ENCODE measurements around the gene NFKB1. TPM values are rescaled to one million over a fixed set of nuclear protein-coding genes. Genes with fewer than 3 reads are reported as not detected.

NFKB1 gene
- polyA plus RNA-seq, 1 donor from 2014 or later = 8.6 TPM

GRCh38 chr4:102574317-102574716 is 73.2 kb downstream of the NFKB1 start:
- no peaks in the 10 kb centered on the region for H3K36me3 ChIP-seq (ENCODE audit: insufficient read depth, low read length)
- no peaks in the 10 kb centered on the region for H3K9me3 ChIP-seq (ENCODE audit: low read length)
- H2AFZ ChIP-seq (ENCODE audit: low read depth, low read length) = no peak overlapping the region
- no peaks in the 10 kb centered on the region for H3F3A ChIP-seq (ENCODE audit: insufficient read depth, low read length, poor library complexity, severe bottlenecking)
- H3K9ac ChIP-seq (ENCODE audit: low read length) = no peak overlapping the region
- no peaks in the 10 kb centered on the region for H3K9me2 ChIP-seq (ENCODE audit: insufficient read depth, low read length)
- no peak overlapping the region for H3K4me2 ChIP-seq (ENCODE audit: low read length)
- H3K79me2 ChIP-seq (replicated peaks; ENCODE audit: insufficient read depth, low read length) = no peaks in the 10 kb centered on the region
- no peak overlapping the region for H3K27ac ChIP-seq (ENCODE audit: low read length)
- H4K20me1 ChIP-seq (ENCODE audit: insufficient read depth) = no peaks in the 10 kb centered on the region
- no peaks in the 10 kb centered on the region for H3K27me3 ChIP-seq (ENCODE audit: insufficient read depth, low read depth, low read length)
- H3K4me3 ChIP-seq (ENCODE audit: low read length) = no peak overlapping the region
- TF ChIP-seq POLR2AphosphoS5 (IDR thresholded peaks at IDR 0.05) (no peak), CTCF (IDR thresholded peaks at IDR 0.05; ENCODE audit: poor library complexity, severe bottlenecking) (no peak), EP300 (conservative IDR thresholded peaks at IDR 0.05; ENCODE audit: poor library complexity, severe bottlenecking) (no peak), TAF1 (IDR thresholded peaks at IDR 0.05; ENCODE audit: low read depth) (no peak)

GRCh38 chr4:102575369-102576129 is 74.4 kb downstream of the NFKB1 start:
- Histone ChIP-seq H3K4me2 (ENCODE audit: low read length) (no peak overlapping the region), H3K9ac (ENCODE audit: low read length) (no peak overlapping the region), H3K27ac (ENCODE audit: low read length) (no peak overlapping the region), H3K27me3 (ENCODE audit: insufficient read depth, low read depth, low read length) (no peaks in the 10 kb centered on the region), H3K36me3 (ENCODE audit: insufficient read depth, low read length) (no peaks in the 10 kb centered on the region), H2AFZ (ENCODE audit: low read depth, low read length) (no peak overlapping the region), H3K79me2 (replicated peaks; ENCODE audit: insufficient read depth, low read length) (no peaks in the 10 kb centered on the region), H4K20me1 (ENCODE audit: insufficient read depth) (no peaks in the 10 kb centered on the region), H3K9me3 (ENCODE audit: low read length) (no peaks in the 10 kb centered on the region), H3K4me3 (ENCODE audit: low read length) (no peak overlapping the region), H3K9me2 (ENCODE audit: insufficient read depth, low read length) (no peaks in the 10 kb centered on the region), H3F3A (ENCODE audit: insufficient read depth, low read length, poor library complexity, severe bottlenecking) (no peaks in the 10 kb centered on the region)
- TF ChIP-seq TAF1 (IDR thresholded peaks at IDR 0.05; ENCODE audit: low read depth) = no peak
- TF ChIP-seq POLR2AphosphoS5 (IDR thresholded peaks at IDR 0.05) = no peak
- no peak for TF ChIP-seq EP300 (conservative IDR thresholded peaks at IDR 0.05; ENCODE audit: poor library complexity, severe bottlenecking)
- no peak for TF ChIP-seq EZH2 (IDR thresholded peaks at IDR 0.05; ENCODE audit: borderline replicate concordance, insufficient read depth, low read length, poor library complexity, severe bottlenecking)
- TF ChIP-seq SMC3 (conservative IDR thresholded peaks at IDR 0.05; ENCODE audit: poor library complexity) = no peak
- no peak for TF ChIP-seq RAD21 (conservative IDR thresholded peaks at IDR 0.05)

GRCh38 chr4:102578270-102578669 is 77.1 kb downstream of the NFKB1 start:
- H3K36me3 ChIP-seq (ENCODE audit: insufficient read depth, low read length) = no peaks in the 10 kb centered on the region
- H3F3A ChIP-seq (ENCODE audit: insufficient read depth, low read length, poor library complexity, severe bottlenecking) = no peaks in the 10 kb centered on the region
- no peak overlapping the region for H3K4me2 ChIP-seq (ENCODE audit: low read length)
- H3K9ac ChIP-seq (ENCODE audit: low read length) = no peak overlapping the region
- no peak overlapping the region for H2AFZ ChIP-seq (ENCODE audit: low read depth, low read length)
- no peaks in the 10 kb centered on the region for H3K9me2 ChIP-seq (ENCODE audit: insufficient read depth, low read length)
- no peak overlapping the region for H3K27ac ChIP-seq (ENCODE audit: low read length)
- H3K9me3 ChIP-seq (ENCODE audit: low read length) = no peaks in the 10 kb centered on the region
- TF ChIP-seq RAD21 (conservative IDR thresholded peaks at IDR 0.05) (no peak), EZH2 (IDR thresholded peaks at IDR 0.05; ENCODE audit: borderline replicate concordance, insufficient read depth, low read length, poor library complexity, severe bottlenecking) (no peak), EP300 (conservative IDR thresholded peaks at IDR 0.05; ENCODE audit: poor library complexity, severe bottlenecking) (no peak), CTCF (IDR thresholded peaks at IDR 0.05; ENCODE audit: poor library complexity, severe bottlenecking) (no peak), MXI1 (conservative IDR thresholded peaks at IDR 0.05; ENCODE audit: poor library complexity, severe bottlenecking) (no peak), REST (IDR thresholded peaks at IDR 0.05; ENCODE audit: borderline replicate concordance) (no peak), SMC3 (conservative IDR thresholded peaks at IDR 0.05; ENCODE audit: poor library complexity) (no peak), TAF1 (IDR thresholded peaks at IDR 0.05; ENCODE audit: low read depth) (no peak), POLR2AphosphoS5 (IDR thresholded peaks at IDR 0.05) (no peak)
- H3K79me2 ChIP-seq (replicated peaks; ENCODE audit: insufficient read depth, low read length) = no peaks in the 10 kb centered on the region
- H4K20me1 ChIP-seq (ENCODE audit: insufficient read depth) = no peaks in the 10 kb centered on the region
- no peaks in the 10 kb centered on the region for H3K27me3 ChIP-seq (ENCODE audit: insufficient read depth, low read depth, low read length)
- no peak overlapping the region for H3K4me3 ChIP-seq (ENCODE audit: low read length)
